Stomach smooth muscle (tissue), 2 donors: ENCODE data around the gene UGGT2.
"Not testable (repeated sequence)": the region's sequence is repeated elsewhere in the genome, so short reads cannot be mapped to it uniquely, and the experiment has no call there.

ENCODE experiments used
- H3K27ac ChIP-seq: one replicate; pipeline ENCODE4 v1.7.0; 2013; ENCODE audit warnings: mild to moderate bottlenecking, low read length, inconsistent platforms
- H3K27me3 ChIP-seq, 2 donors: one replicate each; pipeline ENCODE4 v1.7.0; 2013; ENCODE audit warnings: low read length in 2 of 2; ENCODE audit not compliant: insufficient read depth in 2 of 2, control insufficient read depth in 1 of 2
- H3K36me3 ChIP-seq, 2 donors: one replicate each; pipeline ENCODE4 v1.7.0; 2013; ENCODE audit warnings: low read length in 2 of 2; ENCODE audit not compliant: control insufficient read depth in 2 of 2, insufficient read depth in 2 of 2
- H3K4me1 ChIP-seq: one replicate; pipeline ENCODE4 v1.7.0; 2013; ENCODE audit warnings: low read length; ENCODE audit not compliant: control insufficient read depth, insufficient read depth
- H3K4me3 ChIP-seq, 2 donors: one replicate each; pipeline ENCODE4 v1.7.0; 2013; ENCODE audit warnings: low read length in 2 of 2
- H3K9ac ChIP-seq, 2 donors: one replicate each; pipeline ENCODE4 v1.7.0; 2013; ENCODE audit warnings: low read length in 2 of 2, mild to moderate bottlenecking in 1 of 2
- H3K9me3 ChIP-seq, 2 donors: one replicate each; pipeline ENCODE4 v1.7.0; 2013; ENCODE audit warnings: low read length in 2 of 2; ENCODE audit not compliant: control insufficient read depth in 2 of 2
- donor health status: healthy.
- donor health status: Pancreatic carcinoma.

The UGGT2 gene

DNA sequence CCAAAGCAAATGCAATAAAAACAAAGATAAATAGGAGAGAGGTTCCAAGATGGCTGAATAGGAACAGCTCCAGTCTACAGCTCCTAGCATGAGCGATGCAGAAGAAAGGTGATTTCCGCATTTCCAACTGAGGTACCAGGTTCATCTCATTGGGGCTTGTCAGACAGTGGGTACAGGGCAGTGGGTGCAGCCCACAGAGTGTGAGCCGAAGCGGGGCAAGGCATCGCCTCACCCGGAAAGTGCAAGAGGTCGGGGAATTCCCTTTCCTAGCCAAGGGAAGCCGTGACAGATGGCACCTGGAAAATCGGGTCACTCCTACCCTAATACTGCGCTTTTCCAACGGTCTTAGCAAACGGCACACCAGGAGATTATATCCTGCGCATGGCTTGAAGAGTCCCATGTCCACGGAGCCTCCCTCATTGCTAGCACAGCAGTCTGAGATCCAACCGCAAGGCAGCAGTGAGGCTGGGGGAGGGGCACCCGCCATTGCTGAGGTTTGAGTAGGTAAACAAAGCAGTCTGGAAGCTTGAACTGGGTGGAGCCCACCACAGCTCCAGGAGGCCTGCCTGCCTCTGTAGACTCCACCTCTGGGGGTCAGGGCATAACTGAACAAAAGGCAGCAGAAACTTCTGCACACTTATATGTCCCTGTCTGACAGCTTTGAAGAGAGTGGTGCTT is 6.6 kb downstream of the UGGT2 start:
- not testable (repeated sequence) for H3K27ac ChIP-seq, H3K4me3 ChIP-seq, H3K27me3 ChIP-seq, H3K9me3 ChIP-seq, H3K4me1 ChIP-seq, H3K9ac ChIP-seq, H3K36me3 ChIP-seq

DNA sequence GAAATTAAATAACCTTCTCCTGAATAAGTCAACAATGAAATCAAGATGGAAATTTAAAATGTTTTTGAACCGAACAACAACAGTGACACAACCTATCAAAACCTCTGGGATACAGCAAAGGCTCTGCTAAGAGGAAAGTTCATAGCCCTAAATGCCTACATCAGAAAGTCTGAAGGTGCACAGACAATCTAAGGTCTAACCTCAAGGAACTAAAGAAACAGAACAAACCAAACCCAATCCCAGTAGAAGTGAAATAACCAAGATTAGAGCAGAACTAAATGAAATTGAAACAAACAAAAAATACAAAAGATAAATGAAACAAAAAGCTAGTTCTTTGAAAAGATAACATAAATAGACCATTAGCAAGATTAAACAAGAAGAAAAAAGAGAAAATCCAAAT is 9.0 kb downstream of the UGGT2 start:
- Histone ChIP-seq H3K9me3 (no peaks in the 10 kb centered on the region), H3K4me3 (no peak overlapping the region), H3K9ac (no peak overlapping the region), H3K4me1 (no peaks in the 10 kb centered on the region), H3K27me3 (no peaks in the 10 kb centered on the region), H3K27ac (no peak overlapping the region), H3K36me3 (no peaks in the 10 kb centered on the region)

DNA sequence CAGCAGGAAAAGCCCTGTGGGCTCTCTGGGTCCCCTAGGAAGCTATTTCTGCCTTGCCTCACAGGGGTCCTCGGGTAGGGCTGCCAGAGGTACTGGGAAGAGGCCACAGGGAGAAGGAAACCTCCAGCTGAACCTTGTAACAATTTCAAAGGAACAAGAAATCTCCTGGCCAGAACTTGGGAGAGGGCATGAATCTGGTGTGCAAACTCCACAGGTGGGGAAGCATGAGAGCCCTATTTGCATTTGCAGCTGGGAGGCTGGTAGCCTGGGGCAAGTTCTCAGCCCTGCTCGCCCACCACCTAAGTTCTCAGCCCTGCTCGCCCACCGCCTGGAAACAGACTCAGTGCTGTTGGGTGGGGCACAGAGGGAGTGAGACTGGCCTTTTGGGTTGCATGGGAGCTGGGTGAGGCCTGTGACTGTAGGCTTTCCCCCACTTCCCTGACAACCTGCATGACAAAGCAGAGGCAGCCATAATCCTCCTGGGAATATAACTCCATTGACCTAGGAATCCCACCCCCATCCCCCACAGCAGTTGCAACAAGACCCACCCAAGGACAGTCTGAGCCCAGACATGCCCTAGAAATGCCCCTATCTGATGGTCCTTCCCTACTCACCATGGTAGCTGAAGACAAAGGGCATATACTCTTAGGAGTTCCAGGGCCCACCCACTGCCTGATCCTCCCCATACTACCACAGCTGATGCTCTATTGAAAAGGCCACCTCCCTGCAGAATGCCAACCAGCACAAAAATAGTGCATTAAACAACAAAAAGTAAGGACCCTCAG is 11.7 kb downstream of the UGGT2 start:
- no peak overlapping the region for H3K9ac ChIP-seq
- no peaks in the 10 kb centered on the region for H3K27me3 ChIP-seq
- H3K27ac ChIP-seq, result no peak overlapping the region
- no peak overlapping the region for H3K4me3 ChIP-seq
- no peaks in the 10 kb centered on the region for H3K4me1 ChIP-seq
- no peaks in the 10 kb centered on the region for H3K9me3 ChIP-seq
- H3K36me3 ChIP-seq, result no peaks in the 10 kb centered on the region

DNA sequence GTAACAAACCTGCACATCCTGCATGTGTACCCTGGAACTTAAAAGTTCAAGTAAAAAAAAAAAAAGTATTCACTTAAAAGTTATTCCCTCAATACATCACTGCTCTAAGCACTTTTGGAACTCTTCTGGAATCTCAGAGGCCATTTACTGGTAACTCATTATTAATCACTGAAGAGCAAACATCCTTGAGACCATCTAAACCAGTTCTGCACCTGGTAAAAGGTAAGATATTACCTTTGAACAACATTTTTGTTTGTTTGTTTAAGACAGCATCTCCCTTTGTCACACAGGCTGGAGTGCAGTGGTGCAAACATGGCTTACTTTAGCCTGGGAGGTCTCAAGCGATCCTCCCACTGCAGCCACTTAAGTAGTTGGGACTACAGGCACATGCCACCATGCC is 16.7 kb downstream of the UGGT2 start:
- Histone ChIP-seq H3K9ac (no peak overlapping the region), H3K9me3 (no peaks in the 10 kb centered on the region), H3K4me3 (no peak overlapping the region), H3K27me3 (no peaks in the 10 kb centered on the region), H3K36me3 (no peaks in the 10 kb centered on the region), H3K4me1 (no peaks in the 10 kb centered on the region), H3K27ac (no peak overlapping the region)

DNA sequence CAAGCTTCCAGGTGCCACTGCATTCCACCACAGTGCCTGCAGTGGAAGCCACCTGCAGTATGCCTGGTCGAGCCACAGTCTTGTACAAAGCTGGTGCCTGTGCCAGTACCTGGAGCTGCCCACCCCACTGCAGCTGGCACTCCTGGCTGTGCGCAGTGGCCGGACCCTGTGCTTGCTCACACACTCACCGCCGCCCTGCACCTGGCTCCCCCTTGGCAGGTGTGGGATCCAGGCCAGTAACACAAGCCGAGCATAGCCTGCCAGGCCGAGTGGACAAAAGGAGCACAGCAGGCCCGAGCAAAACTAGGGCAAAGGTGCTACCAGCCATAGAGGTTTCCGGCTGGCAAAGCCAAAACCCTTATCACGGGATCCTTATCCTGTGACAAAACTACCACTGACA is 18.5 kb downstream of the UGGT2 start:
- no peak overlapping the region for H3K27ac ChIP-seq
- H3K4me1 ChIP-seq, result no peaks in the 10 kb centered on the region

DNA sequence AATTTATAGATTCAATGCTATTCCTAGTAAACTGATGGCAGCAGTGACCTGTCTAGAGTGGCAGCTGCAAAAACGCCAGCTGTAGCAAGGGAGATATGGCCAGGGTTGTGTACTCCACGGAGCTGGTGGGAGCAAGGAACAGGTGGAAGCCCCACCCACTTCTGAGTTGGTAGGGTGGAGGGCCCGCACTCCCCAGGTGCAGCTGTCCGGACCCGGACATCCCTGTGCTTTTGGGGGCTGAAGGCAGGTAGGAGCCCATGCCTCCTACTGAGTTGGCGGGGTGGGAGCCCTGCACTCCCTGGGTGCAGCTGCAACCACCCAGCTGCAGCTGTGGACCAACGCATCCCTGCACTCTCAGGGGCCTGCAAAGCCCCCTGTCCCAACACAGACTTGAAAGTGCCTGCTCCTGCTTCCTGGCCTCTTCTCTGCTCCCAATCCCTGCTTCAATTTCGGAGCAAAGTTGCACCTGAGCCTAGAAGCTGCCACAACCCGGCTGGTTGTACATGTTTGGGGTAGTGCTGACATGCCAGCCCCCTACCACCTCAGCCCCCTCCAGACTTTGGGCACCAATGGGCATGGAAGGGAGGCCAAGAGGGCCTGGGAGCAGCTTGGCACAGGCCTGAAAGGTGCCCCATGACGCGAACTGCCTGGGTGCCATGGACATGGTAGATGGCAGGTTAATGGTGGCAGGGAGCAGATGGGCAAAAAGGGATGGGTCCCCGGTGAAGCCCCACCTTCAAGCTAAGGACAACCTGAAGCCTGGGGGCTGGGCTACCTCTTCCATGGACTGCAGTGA is 19.8 kb downstream of the UGGT2 start:
- Histone ChIP-seq H3K36me3 (no peaks in the 10 kb centered on the region), H3K4me1 (no peaks in the 10 kb centered on the region), H3K9ac (no peak overlapping the region), H3K4me3 (no peak overlapping the region), H3K9me3 (no peaks in the 10 kb centered on the region), H3K27ac (no peak overlapping the region), H3K27me3 (no peaks in the 10 kb centered on the region)

More for the DNA sequence above, 18.5 kb downstream of the UGGT2 start:
- H3K9me3 ChIP-seq, result no peaks in the 10 kb centered on the region
- H3K4me3 ChIP-seq, result no peak overlapping the region
- no peaks in the 10 kb centered on the region for H3K36me3 ChIP-seq
- H3K27me3 ChIP-seq, result no peaks in the 10 kb centered on the region
- H3K9ac ChIP-seq, result no peak overlapping the region

DNA sequence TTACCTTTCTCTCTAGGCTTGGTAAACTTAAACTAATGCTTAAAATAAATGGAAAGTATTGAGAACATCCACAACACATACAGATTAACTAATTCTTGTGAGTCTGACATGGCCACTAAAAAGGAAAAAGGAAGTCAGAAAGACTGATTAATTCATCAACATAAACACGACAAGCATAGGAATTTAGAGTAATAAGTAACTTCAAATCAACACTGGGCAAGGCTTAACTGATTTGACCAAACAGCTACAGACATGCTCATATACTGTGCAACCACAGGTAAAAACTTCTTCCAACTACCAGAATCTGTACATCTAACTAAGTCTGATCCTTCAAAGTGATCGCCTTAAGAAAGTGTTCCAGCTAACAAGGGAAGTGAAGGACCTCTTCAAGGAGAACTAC is 20.5 kb downstream of the UGGT2 start:
- Histone ChIP-seq H3K9ac (no peak overlapping the region), H3K9me3 (no peaks in the 10 kb centered on the region), H3K27ac (no peak overlapping the region), H3K27me3 (no peaks in the 10 kb centered on the region), H3K4me1 (no peaks in the 10 kb centered on the region), H3K36me3 (no peaks in the 10 kb centered on the region), H3K4me3 (no peak overlapping the region)

DNA sequence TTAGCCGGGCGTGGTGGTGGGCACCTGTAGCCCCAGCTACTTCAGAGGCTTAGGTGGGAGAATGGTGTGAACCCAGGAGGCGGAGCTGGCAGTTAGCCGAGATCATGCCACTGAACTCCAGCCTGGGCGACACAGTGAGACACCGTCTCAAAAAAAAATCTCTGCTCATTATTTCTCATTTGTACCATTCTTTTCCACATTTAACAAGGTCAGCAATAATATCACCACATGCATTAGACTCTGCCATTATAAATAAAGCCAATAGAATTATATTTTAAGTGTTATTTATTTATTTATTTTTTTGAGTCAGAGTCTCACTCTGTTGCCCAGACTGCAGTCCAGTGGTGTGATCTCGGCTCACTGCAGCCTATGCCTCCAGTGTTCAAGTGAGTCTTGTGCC is 24.2 kb downstream of the UGGT2 start:
- no peaks in the 10 kb centered on the region for H3K36me3 ChIP-seq
- H3K9ac ChIP-seq, result no peak overlapping the region
- no peak overlapping the region for H3K4me3 ChIP-seq
- no peaks in the 10 kb centered on the region for H3K27me3 ChIP-seq
- no peak overlapping the region for H3K27ac ChIP-seq
- H3K4me1 ChIP-seq, result no peaks in the 10 kb centered on the region
- no peaks in the 10 kb centered on the region for H3K9me3 ChIP-seq

DNA sequence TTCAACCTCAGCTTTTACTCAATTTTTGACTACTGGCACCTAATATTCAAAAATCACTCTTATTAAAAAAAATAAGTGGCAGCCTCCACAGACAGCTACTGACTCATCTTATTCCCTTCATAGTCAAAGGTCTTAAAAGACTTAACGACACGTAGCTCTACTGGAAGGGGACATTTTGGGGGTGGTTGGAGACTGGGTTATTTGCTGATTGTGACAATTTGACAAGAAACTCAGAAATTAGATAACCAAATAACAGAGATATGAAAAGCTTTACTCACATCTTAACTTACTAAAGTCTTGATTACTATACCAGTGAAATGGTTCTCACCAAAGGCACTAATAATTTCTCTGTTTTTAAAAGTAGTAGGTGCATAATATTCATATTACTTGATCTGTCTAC is 25.7 kb downstream of the UGGT2 start:
- no peaks in the 10 kb centered on the region for H3K36me3 ChIP-seq
- H3K4me1 ChIP-seq, result no peaks in the 10 kb centered on the region
- H3K9ac ChIP-seq, result no peak overlapping the region
- H3K27me3 ChIP-seq, result no peaks in the 10 kb centered on the region
- no peak overlapping the region for H3K27ac ChIP-seq
- no peaks in the 10 kb centered on the region for H3K9me3 ChIP-seq
- no peak overlapping the region for H3K4me3 ChIP-seq

DNA sequence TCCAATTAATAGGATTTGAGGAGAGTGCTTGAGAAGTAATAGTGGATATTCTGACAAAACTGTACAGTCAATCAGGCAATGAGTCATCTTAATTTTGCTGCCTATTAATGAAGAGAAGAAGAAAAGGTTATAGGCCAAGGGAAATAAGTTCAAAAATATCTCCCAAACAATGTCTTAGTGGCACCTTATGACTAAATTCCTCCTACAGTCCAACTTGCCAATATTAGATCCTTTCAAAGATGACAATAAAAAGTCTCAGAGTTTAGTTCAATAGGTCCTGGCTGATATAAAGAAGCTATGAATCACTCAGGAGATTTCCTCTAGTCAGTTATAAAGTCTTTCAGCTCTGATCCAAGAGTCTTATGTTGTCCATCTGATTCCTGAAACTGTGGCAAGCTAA is 27.9 kb downstream of the UGGT2 start:
- Histone ChIP-seq H3K36me3 (no peaks in the 10 kb centered on the region), H3K27me3 (no peaks in the 10 kb centered on the region), H3K4me1 (no peaks in the 10 kb centered on the region), H3K9me3 (no peaks in the 10 kb centered on the region), H3K4me3 (no peak overlapping the region), H3K9ac (no peak overlapping the region), H3K27ac (no peak overlapping the region)
